Stimulated activated naive CD8-positive, alpha-beta T cell treated with anti-CD3 and anti-CD28 coated beads, Interleukin-15, Interleukin-2, amounts not matched to agents 100 ng/mL and 50 ng/mL, for 24 hours (primary cell): ENCODE data around the gene PPM1F.

Experiments used
- H3K27ac Mint-ChIP-seq: one replicate; pipeline ENCODE4 v1.8.0; 2021; ENCODE audit warnings: mild to moderate bottlenecking, mixed read lengths
- H3K27me3 Mint-ChIP-seq: one replicate; pipeline ENCODE4 v1.8.0; 2021; ENCODE audit warnings: mixed read lengths
- H3K36me3 Mint-ChIP-seq: one replicate; pipeline ENCODE4 v1.8.0; 2021; ENCODE audit warnings: low read depth, mixed read lengths
- H3K4me1 Mint-ChIP-seq: one replicate; pipeline ENCODE4 v1.8.0; 2021; ENCODE audit warnings: low read depth, mixed read lengths
- H3K4me3 Mint-ChIP-seq: one replicate; pipeline ENCODE4 v1.8.0; 2021; ENCODE audit warnings: mild to moderate bottlenecking, mixed read lengths
- H3K9me3 Mint-ChIP-seq: one replicate; pipeline ENCODE4 v1.8.0; 2021; ENCODE audit warnings: mixed read lengths

PPM1F gene, protein sequence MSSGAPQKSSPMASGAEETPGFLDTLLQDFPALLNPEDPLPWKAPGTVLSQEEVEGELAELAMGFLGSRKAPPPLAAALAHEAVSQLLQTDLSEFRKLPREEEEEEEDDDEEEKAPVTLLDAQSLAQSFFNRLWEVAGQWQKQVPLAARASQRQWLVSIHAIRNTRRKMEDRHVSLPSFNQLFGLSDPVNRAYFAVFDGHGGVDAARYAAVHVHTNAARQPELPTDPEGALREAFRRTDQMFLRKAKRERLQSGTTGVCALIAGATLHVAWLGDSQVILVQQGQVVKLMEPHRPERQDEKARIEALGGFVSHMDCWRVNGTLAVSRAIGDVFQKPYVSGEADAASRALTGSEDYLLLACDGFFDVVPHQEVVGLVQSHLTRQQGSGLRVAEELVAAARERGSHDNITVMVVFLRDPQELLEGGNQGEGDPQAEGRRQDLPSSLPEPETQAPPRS

DNA sequence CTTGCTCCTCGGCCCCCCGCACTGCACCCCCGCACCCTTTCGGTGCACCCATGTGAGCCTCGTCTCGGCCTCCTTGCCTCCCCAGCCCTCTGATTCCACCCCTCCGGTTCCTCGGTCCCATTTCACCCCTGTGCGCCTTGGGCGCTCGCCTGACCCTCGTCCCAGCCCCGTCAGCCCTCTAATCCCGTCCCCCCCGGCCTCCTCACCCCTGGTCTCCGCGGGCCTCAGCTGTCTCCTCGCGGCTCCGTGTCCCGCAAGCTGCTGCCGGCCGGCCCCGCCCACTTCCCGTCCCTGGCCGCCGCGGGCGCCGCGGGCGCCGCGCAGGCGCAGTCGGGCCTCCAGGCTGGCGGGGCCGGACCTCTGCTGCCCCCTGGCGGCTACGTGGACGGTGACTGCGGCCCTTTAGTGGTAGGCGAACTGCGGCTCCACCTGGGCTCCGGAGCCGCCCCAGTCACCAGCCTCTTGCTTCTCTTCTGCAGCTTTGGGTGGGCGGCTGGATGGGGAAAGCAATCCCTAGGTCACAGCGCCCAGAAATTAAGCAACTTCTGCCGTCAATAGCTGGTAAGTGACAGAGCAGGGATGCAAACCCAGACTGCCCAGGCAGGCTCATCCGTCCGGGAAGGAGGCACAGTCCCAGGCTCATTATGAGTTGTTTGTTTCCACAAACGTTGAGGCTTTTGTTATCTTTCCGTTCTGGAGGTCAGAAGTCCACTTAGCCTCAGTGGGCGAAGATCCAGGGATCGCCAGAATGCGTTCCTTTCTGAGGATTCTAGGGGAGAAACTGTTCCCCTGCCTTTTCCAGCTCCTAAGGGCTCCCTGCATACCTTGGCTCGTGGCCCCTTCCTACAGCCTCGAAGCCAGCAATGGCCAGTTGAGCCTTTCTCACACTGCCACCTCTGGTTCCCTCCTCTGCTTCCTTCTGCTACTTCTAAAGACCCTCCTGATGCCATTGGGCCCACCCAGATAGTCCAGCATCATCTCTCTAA lies at the start of gene PPM1F:
TSS of gene PPM1F (minus strand) at position 263 of the 986 bp plus-strand sequence. CDS start 6,800 bp downstream, outside the sequence.
- Mint-ChIP-seq H3K27ac (peak within 1 kb of the TSS; percentile 77), H3K4me1 (peaks cover 29% of the 10 kb centered on the region), H3K4me3 (peak within 1 kb of the TSS; percentile 83), H3K27me3 (no peaks in the 10 kb centered on the region), H3K36me3 (peaks cover 4% of the 10 kb centered on the region), H3K9me3 (no peaks in the 10 kb centered on the region)

DNA sequence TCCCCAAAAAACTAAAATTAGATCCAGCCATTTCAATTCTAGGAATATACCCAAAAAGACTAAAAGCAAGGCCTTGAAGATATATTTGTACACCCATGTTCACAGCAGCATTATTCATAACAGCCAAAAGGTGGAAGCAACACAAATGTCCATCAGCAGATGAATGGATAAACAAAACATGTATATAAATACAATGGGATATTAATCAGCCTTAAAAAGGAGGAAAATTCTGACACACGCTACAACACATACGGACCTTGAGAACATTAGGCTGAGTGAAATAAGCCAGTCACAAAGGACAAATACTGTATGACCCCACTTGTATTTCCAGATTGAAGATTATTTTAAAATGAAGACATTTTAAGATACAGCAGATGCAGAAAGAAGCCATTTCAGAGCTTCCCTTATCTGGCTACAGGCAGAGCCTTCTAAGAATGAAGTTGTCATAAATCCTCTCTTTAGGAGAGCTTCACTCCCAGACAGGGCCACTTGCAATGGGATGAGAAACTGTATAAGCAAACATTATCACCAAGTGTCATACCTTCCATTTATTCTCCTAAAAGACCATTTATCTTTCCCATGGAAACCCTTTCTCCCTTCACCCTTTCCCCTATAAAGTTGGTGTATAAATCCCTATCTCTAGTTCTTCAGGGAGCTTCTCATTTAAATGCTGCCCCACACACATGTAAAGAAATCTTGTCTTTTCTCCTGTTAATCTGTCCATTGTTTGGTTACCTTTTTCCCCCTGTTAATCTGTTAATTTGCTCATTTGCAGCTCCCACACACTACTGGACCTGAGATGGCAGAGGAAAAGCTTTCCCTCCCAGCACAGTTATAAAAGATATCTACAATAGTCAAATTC lies 49.2 kb upstream of the PPM1F start:
- Mint-ChIP-seq H3K36me3 (no peaks in the 10 kb centered on the region), H3K27me3 (peaks cover 12% of the 10 kb centered on the region), H3K27ac (no peak overlapping the region), H3K4me1 (no peaks in the 10 kb centered on the region), H3K4me3 (no peak overlapping the region), H3K9me3 (no peaks in the 10 kb centered on the region)

DNA sequence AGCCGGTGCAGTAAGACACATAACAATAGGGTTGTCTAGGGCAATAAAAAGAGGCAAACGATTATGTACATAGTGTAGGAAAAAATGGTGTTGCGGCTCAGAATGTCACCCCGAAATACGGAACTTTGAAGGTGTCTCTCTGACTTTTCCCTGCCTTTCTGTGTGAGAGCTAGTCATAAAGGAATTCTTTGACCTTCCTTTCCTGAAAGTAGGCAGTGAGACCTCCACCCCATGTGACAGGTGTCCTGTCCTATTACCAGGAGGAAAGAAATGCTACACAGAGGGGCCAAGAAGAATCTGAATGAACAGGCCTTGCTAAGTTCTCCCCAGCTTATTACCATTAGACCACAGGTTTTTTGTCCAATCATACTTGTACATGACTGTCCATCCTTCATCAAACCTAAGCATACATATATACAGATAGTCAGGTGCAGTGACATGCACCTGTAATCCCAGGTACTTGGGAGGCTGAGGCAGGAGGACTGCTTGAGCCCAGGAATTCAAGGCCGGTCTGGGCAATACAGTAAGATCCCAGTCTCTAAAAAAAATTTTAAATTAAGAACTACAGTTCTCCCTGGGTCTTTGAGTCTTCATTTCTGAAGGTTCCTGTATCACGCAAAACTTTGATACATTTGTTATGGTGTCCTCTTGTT lies 46.1 kb upstream of the PPM1F start:
- Mint-ChIP-seq H3K36me3 (no peaks in the 10 kb centered on the region), H3K4me3 (no peak overlapping the region), H3K27me3 (peaks cover 12% of the 10 kb centered on the region), H3K4me1 (no peaks in the 10 kb centered on the region), H3K9me3 (no peaks in the 10 kb centered on the region), H3K27ac (no peak overlapping the region)

DNA sequence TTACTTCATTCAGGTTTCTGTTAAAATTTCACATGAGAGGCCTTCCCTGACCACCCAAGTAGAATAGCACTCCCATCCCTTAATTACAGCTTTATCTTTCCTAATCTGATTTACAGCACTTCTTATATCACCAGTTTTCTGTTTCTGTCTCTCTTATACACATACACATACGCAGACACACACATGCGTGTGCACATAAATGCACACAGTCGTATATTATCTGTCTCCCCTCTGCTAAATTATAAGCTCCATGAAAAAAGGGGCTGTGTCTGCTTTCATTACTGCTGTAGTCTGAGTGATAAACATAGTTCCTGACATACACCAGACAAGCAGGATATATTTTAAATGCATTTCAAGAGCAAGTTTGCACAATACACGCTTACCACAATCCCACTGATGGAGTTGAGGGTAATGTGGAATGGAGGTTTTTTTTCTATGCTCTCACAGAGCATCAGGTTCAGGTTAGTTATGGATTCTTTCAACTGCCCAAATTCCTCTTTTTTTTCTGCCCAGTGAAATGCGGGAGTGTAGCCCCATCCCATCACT lies 43.6 kb upstream of the PPM1F start:
- Mint-ChIP-seq H3K36me3 (no peaks in the 10 kb centered on the region), H3K4me3 (no peak overlapping the region), H3K27me3 (peaks cover 8% of the 10 kb centered on the region), H3K9me3 (no peaks in the 10 kb centered on the region), H3K27ac (no peak overlapping the region), H3K4me1 (no peaks in the 10 kb centered on the region)

DNA sequence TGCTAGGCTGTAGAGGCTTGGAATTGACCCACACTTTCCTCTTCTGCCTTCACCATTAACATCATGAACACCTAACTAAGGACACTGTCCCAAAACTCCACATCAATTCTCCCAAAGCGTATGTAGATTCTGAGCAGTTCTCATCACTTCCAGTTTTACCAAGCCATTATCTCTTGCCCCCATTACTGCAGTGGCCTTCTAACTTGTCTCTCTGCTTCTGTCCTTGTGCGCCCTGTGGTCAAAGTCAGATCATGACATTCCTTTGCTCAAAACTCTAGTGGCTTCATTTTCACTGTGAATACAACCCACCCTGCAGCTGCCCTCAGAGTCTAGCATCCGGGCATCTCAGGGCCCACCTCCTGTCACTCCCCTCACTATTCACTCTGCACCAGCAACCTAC lies 43.0 kb upstream of the PPM1F start:
- H3K9me3 Mint-ChIP-seq = no peaks in the 10 kb centered on the region
- no peaks in the 10 kb centered on the region for H3K4me1 Mint-ChIP-seq
- no peak overlapping the region for H3K4me3 Mint-ChIP-seq
- H3K27me3 Mint-ChIP-seq = peaks cover 5% of the 10 kb centered on the region
- H3K27ac Mint-ChIP-seq = no peak overlapping the region
- no peaks in the 10 kb centered on the region for H3K36me3 Mint-ChIP-seq

DNA sequence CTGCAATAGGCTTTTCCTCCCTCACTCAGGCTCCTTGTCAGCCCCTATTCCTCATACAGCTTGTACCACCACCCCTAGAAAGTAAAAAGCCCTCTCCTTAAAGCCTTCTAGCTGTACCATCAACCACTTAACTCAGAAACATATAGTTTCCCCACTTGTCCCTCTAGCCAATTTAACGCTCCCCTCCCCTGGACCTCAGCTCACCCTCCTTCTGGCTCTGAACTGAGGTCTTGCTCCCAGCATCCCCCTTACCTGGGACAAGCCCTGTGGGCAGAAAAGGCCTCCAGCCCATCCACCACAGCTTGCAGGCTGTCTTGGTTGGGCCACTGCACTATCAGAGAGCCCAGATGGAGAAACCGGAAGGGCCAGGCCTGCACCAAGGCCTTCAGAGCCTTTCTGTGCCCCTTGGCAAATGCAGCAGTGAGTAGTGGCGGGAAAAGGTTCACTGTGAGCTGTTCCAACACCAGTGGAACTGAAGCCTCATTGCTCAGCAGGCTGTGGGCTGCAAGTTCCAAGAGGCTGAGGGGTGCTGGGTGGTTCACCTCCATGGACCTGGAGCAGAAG lies 42.3 kb upstream of the PPM1F start:
- H3K27me3 Mint-ChIP-seq = no peaks in the 10 kb centered on the region
- H3K27ac Mint-ChIP-seq = no peak overlapping the region
- no peaks in the 10 kb centered on the region for H3K36me3 Mint-ChIP-seq
- no peaks in the 10 kb centered on the region for H3K4me1 Mint-ChIP-seq
- no peaks in the 10 kb centered on the region for H3K9me3 Mint-ChIP-seq
- no peak overlapping the region for H3K4me3 Mint-ChIP-seq

DNA sequence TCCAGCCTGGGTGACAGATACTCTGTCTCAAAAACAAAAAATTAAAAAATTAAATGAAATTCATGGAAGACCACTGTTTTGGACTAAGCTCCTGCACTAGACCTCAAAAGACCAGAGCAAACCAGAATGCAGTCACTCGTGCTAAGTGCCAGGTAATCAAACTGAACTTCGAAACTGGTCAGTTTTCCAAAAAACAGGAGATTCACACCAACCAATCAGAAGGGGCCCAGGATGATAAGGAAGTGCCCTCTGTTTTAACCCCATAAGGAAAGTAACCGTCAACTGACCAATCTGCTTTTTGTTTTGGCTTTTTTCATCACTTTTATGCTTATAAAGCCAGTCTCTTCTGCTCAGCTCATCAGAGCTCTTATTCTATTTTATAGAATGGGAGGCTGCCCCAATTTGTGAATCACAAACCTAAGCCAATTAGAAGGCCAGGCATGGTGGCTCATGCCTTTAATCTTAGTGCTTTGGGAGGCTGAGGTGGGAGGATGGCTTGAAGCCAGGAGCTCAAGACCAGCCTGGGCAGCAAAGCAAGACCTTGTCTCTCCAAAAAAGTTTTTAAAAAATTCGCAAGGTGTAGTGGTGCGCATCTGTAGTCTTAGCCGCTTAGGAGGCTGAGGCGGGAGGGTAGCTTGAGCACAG lies 40.1 kb upstream of the PPM1F start:
- Mint-ChIP-seq H3K36me3 (no peaks in the 10 kb centered on the region), H3K27ac (no peak overlapping the region), H3K27me3 (no peaks in the 10 kb centered on the region), H3K9me3 (no peaks in the 10 kb centered on the region), H3K4me1 (no peaks in the 10 kb centered on the region), H3K4me3 (no peak overlapping the region)

DNA sequence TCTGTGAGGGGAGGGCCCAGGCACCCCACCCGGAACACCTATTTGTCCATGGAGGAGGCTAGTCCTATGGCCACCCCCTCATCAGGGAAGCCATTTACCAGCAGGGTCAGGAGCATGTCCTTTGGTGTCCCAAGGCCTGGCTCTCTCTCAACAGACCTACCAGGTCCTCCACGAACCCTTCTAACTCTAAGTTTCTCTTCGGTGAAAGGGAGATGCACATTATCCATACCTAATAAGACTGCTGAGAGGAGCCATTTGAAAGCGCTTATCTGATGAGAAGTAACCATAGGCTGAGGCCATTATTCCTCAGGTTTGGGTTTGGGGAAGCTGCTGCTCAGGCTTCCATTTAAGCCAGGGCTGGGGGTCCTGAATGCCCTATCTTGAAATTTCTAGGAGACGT lies 39.1 kb upstream of the PPM1F start:
- no peaks in the 10 kb centered on the region for H3K4me1 Mint-ChIP-seq
- H3K9me3 Mint-ChIP-seq = no peaks in the 10 kb centered on the region
- no peaks in the 10 kb centered on the region for H3K27me3 Mint-ChIP-seq
- H3K36me3 Mint-ChIP-seq = no peaks in the 10 kb centered on the region
- no peak overlapping the region for H3K4me3 Mint-ChIP-seq
- no peak overlapping the region for H3K27ac Mint-ChIP-seq

DNA sequence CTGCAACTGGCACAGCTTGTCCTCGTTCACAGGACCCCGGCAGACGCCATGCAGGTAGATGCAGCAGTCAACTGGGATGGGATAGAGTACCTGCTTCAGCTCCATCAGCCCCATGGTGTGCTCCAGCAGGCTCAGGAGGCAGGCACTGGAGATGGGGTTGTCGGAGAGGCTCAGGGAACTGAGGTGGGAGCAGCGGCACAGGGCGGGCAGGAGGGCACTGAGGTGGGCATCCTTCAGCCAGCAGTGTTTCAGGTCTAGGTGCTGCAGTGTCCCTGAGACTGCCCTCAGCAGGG lies 38.6 kb upstream of the PPM1F start:
- H3K36me3 Mint-ChIP-seq = no peaks in the 10 kb centered on the region
- no peak overlapping the region for H3K4me3 Mint-ChIP-seq
- no peaks in the 10 kb centered on the region for H3K27me3 Mint-ChIP-seq
- H3K27ac Mint-ChIP-seq = no peak overlapping the region
- H3K9me3 Mint-ChIP-seq = no peaks in the 10 kb centered on the region
- no peaks in the 10 kb centered on the region for H3K4me1 Mint-ChIP-seq

DNA sequence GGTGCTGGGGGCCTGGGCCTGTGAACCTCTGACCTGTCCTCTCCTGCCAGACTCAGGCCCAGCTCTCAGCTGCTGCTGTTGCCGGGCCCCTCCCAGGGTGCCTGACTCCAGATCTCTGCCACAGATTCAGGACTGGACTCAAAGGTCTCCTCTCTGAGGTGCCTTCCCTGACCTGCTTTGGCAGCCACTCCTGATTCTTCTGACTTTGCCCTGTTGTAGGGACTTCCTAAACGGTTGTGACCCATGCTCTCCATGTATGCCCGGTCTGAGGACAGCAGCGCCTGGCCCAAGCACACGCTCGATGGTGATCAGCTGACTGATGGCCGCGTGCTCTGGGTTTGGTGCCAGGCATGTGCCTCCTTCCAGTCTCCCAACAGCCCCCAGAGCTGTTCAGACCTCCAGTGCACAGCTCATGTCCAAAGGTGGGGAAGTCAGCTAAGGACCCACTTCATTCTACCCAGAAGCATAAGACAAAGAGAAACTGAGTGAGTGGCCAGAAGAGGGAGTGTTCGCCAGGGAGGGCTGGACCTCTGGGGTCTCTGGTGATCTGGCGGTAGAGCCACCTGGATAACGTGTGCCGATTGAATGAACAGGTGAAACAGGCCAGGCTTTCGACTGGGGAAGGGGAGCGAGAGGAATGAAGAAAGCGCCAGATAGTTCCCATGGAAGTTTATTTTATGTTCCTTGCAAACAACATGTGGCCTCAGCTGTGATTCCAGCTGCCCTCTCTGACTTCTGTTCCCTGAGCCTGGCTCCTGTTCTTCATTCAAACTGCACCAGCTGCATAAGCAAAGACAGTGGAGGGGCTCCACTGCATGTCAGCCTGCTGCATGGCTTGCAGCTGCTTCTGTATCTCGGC lies 38.0 kb upstream of the PPM1F start:
- no peaks in the 10 kb centered on the region for H3K9me3 Mint-ChIP-seq
- no peaks in the 10 kb centered on the region for H3K4me1 Mint-ChIP-seq
- no peak overlapping the region for H3K27ac Mint-ChIP-seq
- H3K27me3 Mint-ChIP-seq = no peaks in the 10 kb centered on the region
- H3K36me3 Mint-ChIP-seq = no peaks in the 10 kb centered on the region
- no peak overlapping the region for H3K4me3 Mint-ChIP-seq

DNA sequence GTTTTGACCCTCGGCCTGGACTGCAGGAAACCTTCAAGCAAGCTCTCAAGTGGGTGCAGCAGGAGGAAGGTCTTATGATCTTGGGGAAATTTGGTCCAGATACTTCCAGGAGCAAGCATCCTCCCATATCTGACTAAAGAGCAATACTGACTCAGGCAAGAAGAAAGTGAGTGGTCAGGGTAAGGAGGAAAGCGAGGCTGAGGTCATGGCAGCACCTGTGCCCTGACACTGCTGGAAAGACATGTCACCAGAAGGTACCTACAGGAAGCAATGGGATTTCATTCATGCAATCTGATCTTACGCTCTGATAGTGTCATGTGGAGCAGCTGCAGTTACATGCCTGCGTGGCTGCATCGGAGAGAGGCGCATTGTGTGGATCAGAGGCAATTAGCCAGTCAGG lies 36.4 kb upstream of the PPM1F start:
- no peak overlapping the region for H3K27ac Mint-ChIP-seq
- no peaks in the 10 kb centered on the region for H3K36me3 Mint-ChIP-seq
- no peak overlapping the region for H3K4me3 Mint-ChIP-seq
- H3K9me3 Mint-ChIP-seq = no peaks in the 10 kb centered on the region
- H3K27me3 Mint-ChIP-seq = no peaks in the 10 kb centered on the region
- no peaks in the 10 kb centered on the region for H3K4me1 Mint-ChIP-seq

DNA sequence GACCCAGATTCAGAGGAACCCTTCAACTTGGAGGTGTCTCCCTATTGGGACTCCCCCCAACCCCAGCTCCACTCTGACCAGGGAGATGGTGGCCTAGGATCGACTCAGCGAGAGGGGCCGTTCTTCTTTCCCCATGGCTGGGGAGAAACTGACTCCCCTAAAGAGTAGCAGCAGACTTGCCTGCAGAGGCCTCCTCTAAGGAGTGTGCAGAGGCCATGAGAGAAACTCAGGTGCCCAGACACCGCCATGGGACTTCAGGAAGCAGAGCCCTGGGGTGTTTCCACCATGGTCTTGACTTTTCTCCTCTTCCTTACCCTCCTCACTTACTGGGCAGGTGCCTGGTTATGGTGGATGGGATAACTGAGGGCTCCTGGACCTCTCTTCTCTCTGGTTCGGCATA lies 32.6 kb upstream of the PPM1F start:
- Mint-ChIP-seq H3K4me1 (peaks cover 24% of the 10 kb centered on the region), H3K27ac (no peak overlapping the region), H3K4me3 (no peak overlapping the region), H3K36me3 (no peaks in the 10 kb centered on the region), H3K27me3 (no peaks in the 10 kb centered on the region), H3K9me3 (no peaks in the 10 kb centered on the region)

DNA sequence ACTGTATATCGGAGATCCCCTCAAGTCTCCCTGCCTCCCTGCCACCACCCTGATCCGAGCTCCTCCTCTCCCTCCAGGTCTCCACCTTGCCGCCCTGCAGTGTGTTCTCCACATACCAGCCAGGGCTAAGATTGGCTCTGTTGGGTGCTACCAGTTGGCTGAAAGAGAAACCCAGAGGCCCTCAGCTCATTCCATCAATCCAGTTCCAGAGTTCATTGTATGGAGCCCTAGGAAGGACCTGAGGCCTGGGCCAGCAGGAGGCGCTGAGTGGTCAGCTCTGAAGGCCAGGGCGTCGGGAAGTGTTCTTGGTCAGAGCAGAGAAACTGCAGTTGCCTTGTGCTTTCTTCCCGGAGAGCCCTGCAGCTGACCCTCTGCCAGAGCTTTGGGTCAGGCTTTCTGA lies 32.1 kb upstream of the PPM1F start:
- no peak overlapping the region for H3K4me3 Mint-ChIP-seq
- H3K27ac Mint-ChIP-seq = no peak overlapping the region
- H3K36me3 Mint-ChIP-seq = no peaks in the 10 kb centered on the region

More for the DNA sequence above, 32.1 kb upstream of the PPM1F start:
- Mint-ChIP-seq H3K4me1 (peaks cover 27% of the 10 kb centered on the region), H3K9me3 (no peaks in the 10 kb centered on the region), H3K27me3 (no peaks in the 10 kb centered on the region)
